ENCODE results near the gene PPOX.

- TF ChIP-seq CTCF (IDR thresholded peaks at IDR 0.05; ENCODE audit: insufficient read depth, low read depth, low read length) (no peak), EZH2 (IDR thresholded peaks at IDR 0.05; ENCODE audit: insufficient read depth, low read length) (no peak)
Observed at GRCh38 chr1:161206411-161207140, 40.4 kb downstream of the PPOX start.

All from astrocyte (in vitro differentiated cells and primary cell).